ENCODE measurements around the gene DCXR. TPM values are rescaled to one million over a fixed set of nuclear protein-coding genes. Genes with fewer than 3 reads are reported as not detected.
A peak's percentile ranks its signal among the peaks of the same experiment; 100 is the strongest.

The DCXR gene
- total RNA-seq, 1 donor = 25.2 TPM

DNA sequence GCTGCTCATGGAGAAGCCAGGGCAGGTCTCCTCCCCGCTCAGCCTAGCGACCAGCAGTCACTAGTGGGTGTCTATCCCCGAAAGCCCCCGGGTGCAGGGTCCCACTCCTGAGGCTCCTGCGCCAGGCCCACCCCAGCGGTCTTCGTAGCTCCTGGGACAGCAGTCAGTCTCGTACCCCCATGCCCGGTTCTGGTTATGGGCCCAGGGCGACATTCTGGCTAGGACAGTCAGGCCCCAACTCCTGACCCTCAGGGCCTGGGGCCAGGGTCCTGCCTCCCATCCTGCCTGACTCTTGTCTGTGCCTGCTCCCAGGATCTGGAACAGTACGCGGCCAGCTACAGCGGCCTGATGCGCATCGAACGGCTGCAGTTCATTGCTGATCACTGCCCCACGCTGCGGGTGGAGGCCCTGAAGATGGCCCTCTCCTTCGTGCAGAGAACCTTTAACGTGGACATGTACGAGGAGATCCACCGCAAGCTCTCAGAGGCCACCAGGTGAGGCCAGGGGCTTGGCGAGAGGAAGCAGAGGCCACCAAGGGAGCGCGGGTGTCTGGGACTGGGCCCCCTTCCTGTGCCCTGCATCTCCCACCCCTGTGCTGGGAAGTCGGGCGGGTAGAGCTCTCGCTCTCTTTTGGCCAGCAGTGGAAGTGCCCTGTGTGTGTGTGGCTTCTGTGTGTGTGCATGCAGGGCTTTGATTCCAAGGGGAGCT, 16.2 kb upstream of the DCXR start:
- no peaks in the 10 kb centered on the region for H3K9me3 ChIP-seq (ENCODE audit: low read depth, low read length)
- H3K4me1 ChIP-seq (ENCODE audit: insufficient read depth, low read length) = peaks cover 21% of the 10 kb centered on the region
- H3K27me3 ChIP-seq (ENCODE audit: insufficient read depth, low read length) = no peaks in the 10 kb centered on the region
- H3K4me3 ChIP-seq (ENCODE audit: low read length) = no peak overlapping the region

DNA sequence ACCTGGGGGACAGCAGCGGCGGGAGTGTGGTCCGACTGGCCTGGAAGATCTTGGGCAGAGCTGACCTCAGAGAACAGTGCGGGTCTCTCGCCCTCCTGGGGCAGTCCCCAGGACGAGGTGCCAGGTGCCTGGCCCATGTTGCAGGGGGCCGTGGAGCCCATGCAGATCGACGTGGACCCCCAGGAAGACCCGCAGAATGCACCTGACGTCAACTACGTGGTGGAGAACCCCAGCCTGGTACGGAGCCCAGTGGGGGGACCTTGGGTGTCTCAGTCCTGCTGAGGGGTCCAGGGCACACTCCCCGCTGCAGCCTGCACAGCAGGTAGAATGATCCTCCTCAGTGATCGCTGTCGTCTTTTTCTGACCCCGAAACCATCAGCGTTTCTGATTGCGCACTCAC, 15.6 kb upstream of the DCXR start:
- no peak overlapping the region for H3K4me3 ChIP-seq (ENCODE audit: low read length)
- H3K9me3 ChIP-seq (ENCODE audit: low read depth, low read length) = no peaks in the 10 kb centered on the region
- H3K4me1 ChIP-seq (ENCODE audit: insufficient read depth, low read length) = peaks cover 21% of the 10 kb centered on the region
- no peaks in the 10 kb centered on the region for H3K27me3 ChIP-seq (ENCODE audit: insufficient read depth, low read length)

DNA sequence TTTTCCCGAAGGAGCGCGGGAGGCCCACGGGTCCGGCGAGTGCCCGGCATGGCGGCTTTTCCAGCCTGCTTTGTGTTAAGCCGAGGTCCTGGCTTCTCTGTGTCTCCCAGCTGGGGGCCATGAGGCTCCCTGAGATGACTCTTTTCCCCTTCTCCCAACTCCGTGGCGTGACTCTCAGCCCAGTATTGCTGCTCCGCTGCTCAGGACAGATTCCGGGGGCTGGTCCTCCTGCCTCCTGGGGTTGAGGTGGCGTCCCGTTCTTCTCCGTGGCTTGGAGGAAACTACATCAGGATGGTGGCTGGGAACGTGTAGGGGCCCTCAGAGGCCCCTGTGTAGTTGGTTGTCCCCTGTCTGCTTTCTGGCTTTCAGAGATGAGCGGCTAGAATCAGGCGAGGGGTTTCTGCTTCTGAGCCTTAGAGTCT, 15.2 kb upstream of the DCXR start:
- Histone ChIP-seq H3K4me1 (ENCODE audit: insufficient read depth, low read length) (peaks cover 21% of the 10 kb centered on the region), H3K27me3 (ENCODE audit: insufficient read depth, low read length) (no peaks in the 10 kb centered on the region), H3K9me3 (ENCODE audit: low read depth, low read length) (no peaks in the 10 kb centered on the region), H3K4me3 (ENCODE audit: low read length) (peak overlapping the region; percentile 56)

DNA sequence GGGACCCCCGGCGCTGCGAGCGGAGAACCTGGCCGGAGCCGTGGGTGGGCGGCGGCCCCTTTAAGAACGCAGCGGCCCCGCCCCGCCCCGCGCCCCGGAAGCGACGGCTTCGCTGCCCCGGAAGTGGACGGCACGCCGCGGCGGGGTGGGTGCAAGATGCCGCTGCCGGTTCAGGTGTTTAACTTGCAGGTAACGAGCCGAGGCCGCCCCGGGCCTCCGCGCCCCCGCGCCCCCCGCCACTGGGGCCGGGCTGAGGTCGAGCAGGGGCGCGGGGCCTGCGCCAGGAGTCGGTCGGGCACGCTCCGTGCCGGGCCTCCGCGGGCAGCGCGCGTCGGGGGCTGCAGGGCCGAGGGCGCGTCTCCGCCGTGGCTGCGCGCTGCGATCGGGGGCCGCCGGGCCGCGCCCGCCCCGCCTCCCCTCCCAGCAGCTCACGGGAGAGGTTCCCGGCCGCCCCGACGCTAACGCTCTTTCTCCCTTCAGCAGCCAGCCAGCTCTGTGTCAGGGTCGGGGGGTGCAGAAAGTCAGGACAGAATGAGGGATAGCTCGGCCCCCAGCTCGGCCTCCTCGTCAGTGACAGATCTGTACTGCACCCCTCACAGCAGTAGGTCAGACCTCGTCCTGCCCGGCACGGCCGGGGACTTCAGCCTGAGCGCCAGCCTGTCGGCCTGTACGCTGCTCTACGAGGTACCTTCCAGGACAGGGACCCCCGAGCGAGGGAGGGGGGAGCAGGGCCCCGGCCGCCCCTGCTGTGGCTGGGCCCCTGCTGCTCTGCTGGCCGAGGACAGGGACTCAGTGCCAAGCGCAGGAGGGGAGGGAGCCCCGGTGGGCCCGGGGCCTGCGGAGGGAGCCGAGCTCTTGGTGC, 14.5 kb upstream of the DCXR start, which contains the start of the genes GPS1 and RFNG:
Gene GPS1, plus strand, starts transcription at position 123 of the 862 bp plus-strand sequence. Its CDS starts 34 bp downstream, at position 157.
Gene RFNG, minus strand, starts transcription at position 36 of the 862 bp plus-strand sequence. CDS start 45 bp downstream, outside the sequence.
- no peaks in the 10 kb centered on the region for H3K27me3 ChIP-seq (ENCODE audit: insufficient read depth, low read length)
- H3K4me3 ChIP-seq (ENCODE audit: low read length) = peak within 1 kb of the TSS; percentile 56
- H3K9me3 ChIP-seq (ENCODE audit: low read depth, low read length) = no peaks in the 10 kb centered on the region
- peaks cover 21% of the 10 kb centered on the region for H3K4me1 ChIP-seq (ENCODE audit: insufficient read depth, low read length)

DNA sequence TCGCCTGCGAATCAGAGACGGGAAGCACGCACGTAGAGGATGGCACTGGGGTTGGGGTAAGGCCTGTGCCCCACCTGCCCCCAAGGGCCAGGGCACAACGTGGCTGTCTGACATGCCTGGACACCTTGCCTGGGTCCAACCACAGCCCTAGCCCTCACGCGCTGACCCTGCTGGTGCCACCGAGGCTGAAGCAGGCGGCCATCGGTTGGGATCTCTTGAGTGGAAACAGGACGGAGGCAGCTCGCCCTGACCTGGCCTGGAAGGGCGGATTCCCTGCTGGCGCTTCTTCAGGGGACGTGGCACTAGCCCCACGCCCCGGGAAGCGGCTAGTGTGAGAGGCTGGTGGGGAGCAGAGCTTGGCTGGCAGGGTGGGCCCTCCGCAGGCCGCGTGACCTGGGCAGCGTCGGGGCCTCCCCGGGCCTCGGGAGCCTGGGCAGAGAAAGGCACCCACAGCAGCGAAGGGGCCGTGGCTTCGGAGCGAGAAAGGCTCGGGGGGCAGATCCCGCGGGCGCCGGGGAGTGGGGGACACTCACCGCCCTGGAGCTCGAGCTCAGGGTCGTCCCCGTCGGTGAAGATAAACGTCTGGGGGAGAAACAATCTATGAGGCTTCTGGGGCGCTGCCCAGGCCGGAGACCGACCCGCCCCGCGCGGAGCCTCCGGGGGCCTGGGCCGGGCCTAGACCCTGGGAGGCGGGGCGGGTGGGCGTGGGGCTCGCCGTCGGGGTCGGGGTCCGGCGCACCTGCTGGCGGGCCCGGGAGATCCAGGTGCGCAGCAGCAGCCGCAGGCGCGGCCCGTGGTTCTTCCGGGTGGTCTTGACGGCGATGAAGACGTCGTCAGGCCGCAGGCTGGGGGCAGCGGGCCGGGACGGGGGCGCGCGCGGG, 13.5 kb upstream of the DCXR start:
- Histone ChIP-seq H3K4me1 (ENCODE audit: insufficient read depth, low read length) (peaks cover 21% of the 10 kb centered on the region), H3K27me3 (ENCODE audit: insufficient read depth, low read length) (no peaks in the 10 kb centered on the region), H3K4me3 (ENCODE audit: low read length) (peak overlapping the region; percentile 56), H3K9me3 (ENCODE audit: low read depth, low read length) (no peaks in the 10 kb centered on the region)

GRCh38 chr17:82050152-82050760, 12.8 kb upstream of the DCXR start:
- H3K9me3 ChIP-seq (ENCODE audit: low read depth, low read length) = no peaks in the 10 kb centered on the region

GRCh38 chr17:82049521-82049971, 12.0 kb upstream of the DCXR start:
- Histone ChIP-seq H3K27me3 (ENCODE audit: insufficient read depth, low read length) (no peaks in the 10 kb centered on the region), H3K4me3 (ENCODE audit: low read length) (no peak overlapping the region), H3K4me1 (ENCODE audit: insufficient read depth, low read length) (peaks cover 21% of the 10 kb centered on the region), H3K9me3 (ENCODE audit: low read depth, low read length) (no peaks in the 10 kb centered on the region)

More at GRCh38 chr17:82050152-82050760, 12.8 kb upstream of the DCXR start:
- Histone ChIP-seq H3K4me3 (ENCODE audit: low read length) (no peak overlapping the region), H3K27me3 (ENCODE audit: insufficient read depth, low read length) (no peaks in the 10 kb centered on the region), H3K4me1 (ENCODE audit: insufficient read depth, low read length) (peaks cover 21% of the 10 kb centered on the region)

DNA sequence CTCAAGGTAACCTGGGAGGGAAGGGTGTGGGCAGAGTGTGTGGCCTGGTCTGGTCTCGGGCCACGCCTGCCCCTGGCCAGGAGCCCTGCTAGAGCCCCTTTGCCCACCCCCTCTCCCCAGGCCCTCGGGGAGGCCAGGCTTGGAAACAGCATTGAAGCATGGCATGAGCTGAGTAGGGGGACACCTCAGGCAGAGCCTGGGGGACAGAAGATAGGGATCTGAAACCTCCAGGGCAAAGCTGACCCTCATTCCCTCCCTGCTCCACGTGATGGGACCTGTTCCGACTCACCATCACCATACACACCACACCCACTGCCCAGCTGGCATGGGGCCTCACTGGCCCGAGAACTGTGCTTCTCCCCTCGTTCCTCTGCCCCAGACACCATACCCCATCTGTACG, 11.6 kb upstream of the DCXR start:
- Histone ChIP-seq H3K9me3 (ENCODE audit: low read depth, low read length) (no peaks in the 10 kb centered on the region), H3K27me3 (ENCODE audit: insufficient read depth, low read length) (no peaks in the 10 kb centered on the region), H3K4me3 (ENCODE audit: low read length) (no peak overlapping the region), H3K4me1 (ENCODE audit: insufficient read depth, low read length) (peaks cover 21% of the 10 kb centered on the region)

GRCh38 chr17:82048571-82048971, 11.1 kb upstream of the DCXR start:
- H3K4me3 ChIP-seq (ENCODE audit: low read length) = no peak overlapping the region
- no peaks in the 10 kb centered on the region for H3K27me3 ChIP-seq (ENCODE audit: insufficient read depth, low read length)
- H3K4me1 ChIP-seq (ENCODE audit: insufficient read depth, low read length) = peaks cover 21% of the 10 kb centered on the region
- no peaks in the 10 kb centered on the region for H3K9me3 ChIP-seq (ENCODE audit: low read depth, low read length)

- Histone ChIP-seq H3K27me3 (ENCODE audit: insufficient read depth, low read length) (no peaks in the 10 kb centered on the region), H3K4me1 (ENCODE audit: insufficient read depth, low read length) (peaks cover 18% of the 10 kb centered on the region), H3K9me3 (ENCODE audit: low read depth, low read length) (no peaks in the 10 kb centered on the region), H3K4me3 (ENCODE audit: low read length) (no peak overlapping the region)
Observed at GRCh38 chr17:82047914-82048570, 10.5 kb upstream of the DCXR start.

DNA sequence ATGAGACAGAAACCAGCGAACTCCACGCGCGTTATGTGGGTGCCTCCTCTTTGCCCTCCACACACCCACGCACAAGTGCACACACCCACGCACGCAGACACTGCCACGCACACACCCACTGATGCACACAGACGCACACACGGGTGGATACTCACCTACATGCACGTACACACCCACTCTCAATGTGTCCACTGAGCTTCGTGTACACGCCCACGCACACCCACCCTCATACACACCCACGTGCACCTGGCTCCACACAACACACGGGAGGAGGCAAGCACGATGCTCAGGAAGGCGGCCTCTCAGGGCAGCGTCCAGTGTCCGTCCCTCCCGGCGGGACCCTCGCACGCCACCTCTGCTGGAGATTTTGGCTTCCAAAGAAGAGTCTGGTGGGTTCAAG, 9.9 kb upstream of the DCXR start:
- Histone ChIP-seq H3K9me3 (ENCODE audit: low read depth, low read length) (no peaks in the 10 kb centered on the region), H3K4me3 (ENCODE audit: low read length) (no peak overlapping the region), H3K4me1 (ENCODE audit: insufficient read depth, low read length) (peaks cover 11% of the 10 kb centered on the region), H3K27me3 (ENCODE audit: insufficient read depth, low read length) (no peaks in the 10 kb centered on the region)

- Histone ChIP-seq H3K27me3 (ENCODE audit: insufficient read depth, low read length) (no peaks in the 10 kb centered on the region), H3K4me1 (ENCODE audit: insufficient read depth, low read length) (peaks cover 8% of the 10 kb centered on the region), H3K9me3 (ENCODE audit: low read depth, low read length) (no peaks in the 10 kb centered on the region), H3K4me3 (ENCODE audit: low read length) (no peak overlapping the region)
Observed at GRCh38 chr17:82046903-82047302, 9.4 kb upstream of the DCXR start.

DNA sequence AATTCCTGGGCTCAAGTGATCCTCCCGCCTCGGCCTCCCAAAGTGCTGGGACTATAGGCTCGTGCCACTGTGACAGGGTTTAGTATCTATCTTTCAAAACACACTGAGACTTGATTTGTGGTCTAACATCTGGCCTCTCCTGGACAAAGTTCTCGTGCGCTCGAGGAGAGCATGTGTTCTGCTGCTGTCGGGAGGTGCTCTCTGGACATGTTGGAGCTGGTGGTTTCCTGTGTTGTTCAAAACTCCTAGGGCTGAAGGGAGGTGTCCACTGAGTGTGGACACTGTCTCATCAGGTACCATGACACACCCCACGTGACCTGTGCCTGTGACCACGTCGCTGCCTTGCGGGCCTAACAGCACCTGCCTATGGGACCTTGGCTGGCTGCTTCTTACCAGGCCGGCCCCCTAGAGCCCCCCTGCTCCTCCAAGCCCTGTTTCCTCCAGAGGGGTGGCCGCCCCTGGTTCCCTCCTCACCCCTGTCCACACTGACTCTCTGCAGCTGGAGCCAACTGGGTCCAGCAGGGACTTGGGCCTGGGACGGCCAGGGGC, 8.5 kb upstream of the DCXR start:
- Histone ChIP-seq H3K9me3 (ENCODE audit: low read depth, low read length) (no peaks in the 10 kb centered on the region), H3K4me3 (ENCODE audit: low read length) (no peak overlapping the region), H3K4me1 (ENCODE audit: insufficient read depth, low read length) (peaks cover 6% of the 10 kb centered on the region)

DNA sequence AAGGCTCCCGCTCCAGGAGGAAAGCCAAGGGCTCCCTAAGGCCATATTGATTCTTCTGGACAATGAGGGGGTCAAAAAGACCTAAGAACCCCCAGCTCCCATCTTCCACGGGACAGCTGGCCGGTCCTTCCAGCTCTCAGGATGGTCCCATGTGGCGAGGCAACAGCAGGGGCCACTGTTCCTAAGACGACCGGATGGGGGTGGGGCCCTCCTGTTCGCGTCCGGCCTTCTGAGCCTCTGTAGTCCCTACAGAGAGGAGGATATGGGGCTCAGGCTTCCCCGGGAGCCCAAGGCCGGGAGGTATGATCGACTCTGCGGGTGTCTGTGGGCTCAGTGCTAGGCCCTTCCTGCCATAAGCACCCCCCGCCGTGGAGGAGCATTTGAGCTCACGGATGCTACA, 6.0 kb upstream of the DCXR start:
- peaks cover 5% of the 10 kb centered on the region for H3K4me1 ChIP-seq (ENCODE audit: insufficient read depth, low read length)
- no peaks in the 10 kb centered on the region for H3K9me3 ChIP-seq (ENCODE audit: low read depth, low read length)
- H3K4me3 ChIP-seq (ENCODE audit: low read length) = no peak overlapping the region
- H3K27me3 ChIP-seq (ENCODE audit: insufficient read depth, low read length) = no peaks in the 10 kb centered on the region

More for the DNA sequence above, 8.5 kb upstream of the DCXR start:
- H3K27me3 ChIP-seq (ENCODE audit: insufficient read depth, low read length) = no peaks in the 10 kb centered on the region

All from mononuclear cell (primary cell).